PC-9 (cell line): ENCODE results near the gene MAP4K3.

Experiments used
- EZH2 ChIP-seq: fragments of 200-600 bp; sonication (generic); IDR thresholded peaks from 2 replicates; pipeline ENCODE4 v1.8.0; 2017; ENCODE audit warnings: antibody characterized with exemption, low read depth
- TF ChIP-seq, protein P1 (sequence below): fragments of 200-600 bp; sonication (generic); conservative IDR thresholded peaks from 2 replicates; pipeline ENCODE4 v1.6.1; 2017; ENCODE audit warnings: mixed run types, antibody characterized with exemption, mild to moderate bottlenecking, moderate library complexity

DNA sequence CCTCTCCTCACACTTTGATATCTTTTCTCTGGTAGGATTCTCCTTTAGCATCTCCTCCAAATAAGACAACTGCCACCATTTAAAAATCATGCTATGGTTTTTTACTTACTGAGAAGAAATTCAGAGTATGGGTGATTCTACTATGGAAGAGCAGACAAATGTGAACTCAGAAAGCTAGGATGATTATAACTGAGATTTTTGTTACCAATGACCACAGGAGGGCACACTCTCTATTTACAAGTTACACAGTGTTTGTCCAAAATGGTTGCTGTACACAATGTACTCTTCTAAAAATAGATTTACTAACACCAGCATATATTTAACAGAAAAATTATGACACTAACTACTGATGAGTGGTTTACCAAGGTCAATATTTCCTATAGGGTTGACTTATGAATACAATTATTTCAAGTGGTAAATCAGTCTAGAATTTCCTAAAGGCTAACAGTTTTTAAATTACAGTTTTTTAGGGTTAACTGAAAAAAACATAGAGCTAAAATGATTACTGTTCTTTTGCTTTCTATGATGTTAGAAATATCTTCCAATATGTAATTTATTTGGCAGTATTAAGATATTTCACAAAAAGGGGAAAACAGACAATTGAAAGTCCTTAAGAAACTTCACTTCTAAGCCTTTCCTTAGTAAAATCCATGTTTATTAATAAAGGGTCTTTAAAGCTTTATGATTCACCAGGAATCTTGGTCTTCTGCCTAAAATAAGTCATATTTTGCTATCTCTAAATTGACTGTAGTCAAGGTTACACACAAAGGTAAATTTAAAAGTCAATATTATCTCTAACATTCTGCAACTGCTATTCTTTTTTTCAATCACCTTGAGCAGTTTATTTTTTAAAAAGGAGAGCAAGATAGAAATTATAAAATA lies 57.2 kb downstream of the MAP4K3 start:
- TF ChIP-seq, protein P1, sequence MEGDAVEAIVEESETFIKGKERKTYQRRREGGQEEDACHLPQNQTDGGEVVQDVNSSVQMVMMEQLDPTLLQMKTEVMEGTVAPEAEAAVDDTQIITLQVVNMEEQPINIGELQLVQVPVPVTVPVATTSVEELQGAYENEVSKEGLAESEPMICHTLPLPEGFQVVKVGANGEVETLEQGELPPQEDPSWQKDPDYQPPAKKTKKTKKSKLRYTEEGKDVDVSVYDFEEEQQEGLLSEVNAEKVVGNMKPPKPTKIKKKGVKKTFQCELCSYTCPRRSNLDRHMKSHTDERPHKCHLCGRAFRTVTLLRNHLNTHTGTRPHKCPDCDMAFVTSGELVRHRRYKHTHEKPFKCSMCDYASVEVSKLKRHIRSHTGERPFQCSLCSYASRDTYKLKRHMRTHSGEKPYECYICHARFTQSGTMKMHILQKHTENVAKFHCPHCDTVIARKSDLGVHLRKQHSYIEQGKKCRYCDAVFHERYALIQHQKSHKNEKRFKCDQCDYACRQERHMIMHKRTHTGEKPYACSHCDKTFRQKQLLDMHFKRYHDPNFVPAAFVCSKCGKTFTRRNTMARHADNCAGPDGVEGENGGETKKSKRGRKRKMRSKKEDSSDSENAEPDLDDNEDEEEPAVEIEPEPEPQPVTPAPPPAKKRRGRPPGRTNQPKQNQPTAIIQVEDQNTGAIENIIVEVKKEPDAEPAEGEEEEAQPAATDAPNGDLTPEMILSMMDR = peak; percentile 84
- TF ChIP-seq EZH2 = no peak
